HG02981 (cell line): Measurements from ENCODE around the gene TCEAL4.
"Not testable (repeated sequence)": the region's sequence is repeated elsewhere in the genome, so short reads cannot be mapped to it uniquely, and the experiment has no call there.

Experiments
- ATAC-seq: cut with Tn5 transposase; IDR thresholded peaks from one replicate; pipeline ENCODE4 v1.9.1; 2021; ENCODE audit warnings: mild to moderate bottlenecking, moderate library complexity; ENCODE audit not compliant: unreplicated experiment

TCEAL4 gene

GRCh38 chrX:103586659-103587058 is 1.3 kb downstream of the TCEAL4 start:
- ATAC-seq, result no peak

GRCh38 chrX:103592295-103592694 is 7.0 kb downstream of the TCEAL4 start:
- not testable (repeated sequence) for ATAC-seq

GRCh38 chrX:103595202-103595601 is 9.9 kb downstream of the TCEAL4 start:
- ATAC-seq, result not testable (repeated sequence)

GRCh38 chrX:103607364-103608305 is 22.3 kb downstream of the TCEAL4 start, which contains the start of gene TCEAL3:
TCEAL3 (plus strand) TSS chrX:103607963; CDS start chrX:103609065, 1,102 bp downstream.
- peak; percentile 69 for ATAC-seq

GRCh38 chrX:103608306-103608963 is 23.1 kb downstream of the TCEAL4 start:
- ATAC-seq, result peak; percentile 27

- no peak for ATAC-seq
Measured at GRCh38 chrX:103610282-103610681, 25.0 kb downstream of the TCEAL4 start.

GRCh38 chrX:103613362-103613890 is 28.1 kb downstream of the TCEAL4 start:
- ATAC-seq, result no peak

- ATAC-seq, result no peak
Measured at GRCh38 chrX:103614999-103615398, 29.7 kb downstream of the TCEAL4 start.

GRCh38 chrX:103615781-103616371 is 30.6 kb downstream of the TCEAL4 start:
- no peak for ATAC-seq

GRCh38 chrX:103616676-103617186 is 31.4 kb downstream of the TCEAL4 start:
- no peak for ATAC-seq

- no peak for ATAC-seq
Measured at GRCh38 chrX:103624111-103624510, 38.8 kb downstream of the TCEAL4 start.

- ATAC-seq, result no peak
Measured at GRCh38 chrX:103626855-103627254, 41.5 kb downstream of the TCEAL4 start.

- ATAC-seq, result peak; percentile 74
Measured at GRCh38 chrX:103628386-103629317, 43.3 kb downstream of the TCEAL4 start, which contains the start of gene TCEAL1. TCEAL1 (plus strand) TSS chrX:103628975; CDS start chrX:103629917, 942 bp downstream.

- ATAC-seq, result peak; percentile 28
Measured at GRCh38 chrX:103629318-103630170, 44.2 kb downstream of the TCEAL4 start.

- no peak for ATAC-seq
Measured at GRCh38 chrX:103630171-103630511, 44.8 kb downstream of the TCEAL4 start.

- no peak for ATAC-seq
Measured at GRCh38 chrX:103631145-103631544, 45.8 kb downstream of the TCEAL4 start.

- no peak for ATAC-seq
Measured at GRCh38 chrX:103635436-103635835, 50.1 kb downstream of the TCEAL4 start.
